Measurements from ENCODE around the gene NPTXR. TPM values are rescaled to one million over a fixed set of nuclear protein-coding genes. Genes with fewer than 3 reads are reported as not detected.

Gene NPTXR
- total and polyA plus RNA-seq, 7 donors = under 0.01 to 14.4 (median 4.2) TPM; not detected in 1

GRCh38 chr22:38834215-38834953 is 9.4 kb downstream of the NPTXR start:
- Histone ChIP-seq H3K9me3 (no peaks in the 10 kb centered on the region), H3K27me3 (no peaks in the 10 kb centered on the region), H3K4me3 (no peak overlapping the region), H3K4me1 (no peaks in the 10 kb centered on the region), H3K36me3 (no peaks in the 10 kb centered on the region), H3K27ac (no peak overlapping the region)
- TF ChIP-seq POLR2A (IDR thresholded peaks at IDR 0.05) (no peak), CTCF (IDR thresholded peaks at IDR 0.05) (no peak), EP300 (IDR thresholded peaks at IDR 0.05) (no peak), POLR2AphosphoS5 (IDR thresholded peaks at IDR 0.05) (no peak)
- no peak for DNase-seq
- WGBS, 2 donors = 77 to 84% methylated on average over 13 of the region's 13 CpGs
- intact Hi-C loops (cut with DNase I) = no loop called here

- WGBS, 2 donors = 76 to 82% methylated on average over 3 of the region's 3 CpGs
- Histone ChIP-seq H3K4me3 (no peak overlapping the region), H3K36me3 (no peaks in the 10 kb centered on the region), H3K27me3 (no peaks in the 10 kb centered on the region), H3K9me3 (no peaks in the 10 kb centered on the region), H3K27ac (no peak overlapping the region), H3K4me1 (no peaks in the 10 kb centered on the region)
- TF ChIP-seq POLR2AphosphoS5 (IDR thresholded peaks at IDR 0.05) = no peak
- TF ChIP-seq EP300 (IDR thresholded peaks at IDR 0.05) = no peak
- no peak for TF ChIP-seq POLR2A (IDR thresholded peaks at IDR 0.05)
- no peak for TF ChIP-seq CTCF (IDR thresholded peaks at IDR 0.05)
- intact Hi-C loops (cut with DNase I) = no loop called here
- DNase-seq = no peak
These were observed 10.8 kb downstream of the NPTXR start for GRCh38 chr22:38833061-38833460.

- intact Hi-C loops (cut with DNase I) = no loop called here
- peak; percentile 25 for DNase-seq
These were observed 11.5 kb downstream of the NPTXR start for GRCh38 chr22:38832005-38832978.

More at GRCh38 chr22:38832005-38832978, 11.5 kb downstream of the NPTXR start:
- Histone ChIP-seq H3K27ac (no peak overlapping the region), H3K27me3 (no peaks in the 10 kb centered on the region), H3K4me3 (no peak overlapping the region), H3K4me1 (no peaks in the 10 kb centered on the region), H3K36me3 (no peaks in the 10 kb centered on the region), H3K9me3 (no peaks in the 10 kb centered on the region)
- WGBS, 2 donors = 80 to 83% methylated on average over 30 of the region's 30 CpGs
- TF ChIP-seq CTCF (IDR thresholded peaks at IDR 0.05) = no peak
- TF ChIP-seq EP300 (IDR thresholded peaks at IDR 0.05) = no peak
- TF ChIP-seq POLR2AphosphoS5 (IDR thresholded peaks at IDR 0.05) = no peak
